SH-SY5Y (cell line): ENCODE results near the gene MAPK13.

Experiments used
- GATA2 ChIP-seq: IDR thresholded peaks from 2 replicates; pipeline ENCODE4 v1.6.1; 2011; ENCODE audit warnings: mild to moderate bottlenecking, low read depth, low read length
- GATA3 ChIP-seq: IDR thresholded peaks from 2 replicates; pipeline ENCODE4 v1.6.1; 2011; ENCODE audit warnings: low read depth, mild to moderate bottlenecking, low read length, moderate library complexity

MAPK13 gene

GRCh38 chr6:36186199-36186598 lies 55.9 kb downstream of the MAPK13 start:
- TF ChIP-seq GATA2 (no peak), GATA3 (no peak)

GRCh38 chr6:36187446-36187845 lies 57.1 kb downstream of the MAPK13 start:
- TF ChIP-seq GATA3 = no peak
- TF ChIP-seq GATA2 = no peak
